GM19455 (cell line): ENCODE results near the gene NFKBIZ.
"Not testable (repeated sequence)": the region's sequence is repeated elsewhere in the genome, so short reads cannot be mapped to it uniquely, and the experiment has no call there.

Experiments used
- ATAC-seq: cut with Tn5 transposase; IDR thresholded peaks from one replicate; pipeline ENCODE4 v1.9.1; 2021; ENCODE audit not compliant: unreplicated experiment

Gene NFKBIZ

DNA sequence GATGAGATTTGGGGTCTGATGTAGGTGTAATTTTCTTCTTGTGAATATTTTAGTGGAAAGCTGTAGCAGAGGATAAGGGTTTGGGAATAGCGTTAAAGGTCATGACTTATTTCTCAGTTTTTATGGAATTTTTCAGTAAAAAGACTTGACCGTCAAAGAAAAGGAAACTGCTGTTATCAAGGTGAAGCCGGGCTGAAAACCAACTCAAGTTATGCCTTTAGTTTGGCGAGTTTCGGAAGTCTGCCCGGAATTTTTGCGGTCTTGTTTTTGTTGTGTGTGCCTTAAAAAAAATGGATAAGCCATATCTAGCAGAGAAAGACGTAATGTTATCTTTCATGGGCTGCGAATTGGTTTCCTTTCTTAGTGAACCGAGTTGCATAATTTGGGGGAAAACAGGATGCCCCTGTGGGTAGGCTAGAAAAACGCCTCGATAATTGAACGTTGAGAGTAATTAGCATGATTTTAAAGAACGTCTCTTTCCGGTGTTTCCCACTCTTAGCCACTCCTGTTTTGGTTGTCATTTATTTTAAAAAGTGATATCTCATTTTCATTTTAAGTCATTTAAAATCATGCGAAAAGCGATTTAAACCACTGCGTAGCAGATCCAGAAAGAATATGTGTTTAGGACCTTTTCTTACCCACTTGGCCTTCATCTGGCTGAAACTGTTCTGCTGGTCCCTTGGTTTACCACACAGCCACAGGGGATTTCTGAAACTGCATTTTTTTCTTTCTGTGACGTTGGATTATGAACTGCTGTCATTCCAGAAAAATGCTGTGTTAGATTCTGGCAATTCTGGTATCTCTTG lies 1.1 kb downstream of the NFKBIZ start:
- ATAC-seq = peak; percentile 16

DNA sequence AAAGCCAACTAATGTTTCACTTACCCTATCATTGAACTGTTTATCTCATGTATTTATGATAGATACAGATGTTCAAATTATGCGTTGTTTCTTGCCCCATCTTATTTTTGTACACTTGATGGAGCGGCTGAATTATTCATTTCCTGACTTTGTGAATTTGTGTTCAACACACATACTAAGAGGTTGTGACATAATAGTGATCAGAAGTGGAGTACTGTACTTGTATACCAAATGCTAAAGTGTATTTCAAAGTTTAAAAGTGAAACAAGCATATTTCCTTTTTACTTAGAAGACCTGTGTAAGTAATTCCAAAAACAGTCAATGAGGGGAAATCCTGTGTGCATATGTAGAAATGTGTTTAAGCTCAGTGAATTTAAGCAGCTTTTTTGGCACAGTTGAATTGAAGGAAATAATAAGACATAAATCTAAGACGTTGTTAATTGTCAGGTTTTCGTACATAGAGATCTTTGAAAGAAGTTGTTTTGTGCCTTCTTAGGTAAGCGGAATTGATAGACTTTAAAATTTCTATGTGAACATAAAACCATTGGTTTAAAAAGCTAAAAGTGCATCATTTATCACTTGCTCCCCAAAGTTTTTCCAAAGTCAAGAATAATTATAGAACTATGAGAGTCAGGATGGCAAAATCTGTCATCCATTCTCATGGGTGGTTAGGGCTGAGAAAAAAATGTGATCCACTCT lies 1.9 kb downstream of the NFKBIZ start:
- ATAC-seq = no peak

DNA sequence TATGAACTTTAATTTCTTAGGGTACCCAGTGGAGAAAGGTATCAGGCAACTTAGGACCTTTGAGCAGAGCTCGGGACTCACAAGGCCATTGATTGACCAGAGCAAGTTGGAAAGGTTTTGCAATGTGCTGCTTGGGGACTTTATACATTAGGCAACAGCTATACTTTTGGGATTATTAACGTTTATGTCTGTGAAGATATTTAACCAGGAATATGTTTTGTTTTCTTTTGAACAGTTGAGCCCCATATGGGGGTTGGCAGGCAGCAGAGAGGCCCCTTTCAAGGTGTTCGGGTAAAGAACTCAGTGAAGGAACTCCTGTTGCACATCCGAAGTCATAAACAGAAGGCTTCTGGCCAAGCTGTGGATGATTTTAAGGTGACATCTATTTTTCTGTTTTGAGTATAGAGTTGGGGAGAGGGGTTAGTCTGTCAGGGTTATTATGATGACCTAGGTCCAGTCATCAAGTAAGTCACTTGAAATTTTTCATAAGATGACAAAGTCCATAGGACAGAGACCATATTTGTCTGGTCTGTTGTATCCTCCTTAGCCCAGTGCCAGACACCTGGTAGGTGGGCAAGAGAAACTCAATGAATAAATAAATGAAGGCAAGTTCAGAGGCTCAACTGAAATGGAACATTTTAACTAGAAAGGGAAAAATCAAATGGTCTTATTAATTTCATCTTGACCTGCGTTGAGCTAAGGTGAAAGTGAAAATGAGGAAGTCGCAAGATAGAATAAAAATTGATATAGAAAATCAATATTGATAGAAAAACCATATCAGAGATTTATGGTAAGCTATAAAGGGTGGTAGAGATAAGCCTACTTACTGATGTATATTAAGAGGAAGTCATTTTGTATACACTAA lies 2.8 kb downstream of the NFKBIZ start:
- no peak for ATAC-seq

DNA sequence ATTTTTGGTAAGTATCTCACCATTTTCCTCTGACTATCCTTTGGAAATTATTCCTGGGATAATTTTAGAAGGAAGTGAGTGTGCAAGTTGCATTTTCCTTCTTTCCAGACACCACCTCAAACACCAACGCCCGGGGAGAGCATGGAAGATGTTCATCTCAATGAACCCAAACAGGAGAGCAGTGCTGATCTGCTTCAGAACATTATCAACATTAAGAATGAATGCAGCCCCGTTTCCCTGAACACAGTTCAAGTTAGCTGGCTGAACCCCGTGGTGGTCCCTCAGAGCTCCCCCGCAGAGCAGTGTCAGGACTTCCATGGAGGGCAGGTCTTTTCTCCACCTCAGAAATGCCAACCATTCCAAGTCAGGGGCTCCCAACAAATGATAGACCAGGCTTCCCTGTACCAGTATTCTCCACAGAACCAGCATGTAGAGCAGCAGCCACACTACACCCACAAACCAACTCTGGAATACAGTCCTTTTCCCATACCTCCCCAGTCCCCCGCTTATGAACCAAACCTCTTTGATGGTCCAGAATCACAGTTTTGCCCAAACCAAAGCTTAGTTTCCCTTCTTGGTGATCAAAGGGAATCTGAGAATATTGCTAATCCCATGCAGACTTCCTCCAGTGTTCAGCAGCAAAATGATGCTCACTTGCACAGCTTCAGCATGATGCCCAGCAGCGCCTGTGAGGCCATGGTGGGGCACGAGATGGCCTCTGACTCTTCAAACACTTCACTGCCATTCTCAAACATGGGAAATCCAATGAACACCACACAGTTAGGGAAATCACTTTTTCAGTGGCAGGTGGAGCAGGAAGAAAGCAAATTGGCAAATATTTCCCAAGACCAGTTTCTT lies 3.9 kb downstream of the NFKBIZ start:
- ATAC-seq = no peak

DNA sequence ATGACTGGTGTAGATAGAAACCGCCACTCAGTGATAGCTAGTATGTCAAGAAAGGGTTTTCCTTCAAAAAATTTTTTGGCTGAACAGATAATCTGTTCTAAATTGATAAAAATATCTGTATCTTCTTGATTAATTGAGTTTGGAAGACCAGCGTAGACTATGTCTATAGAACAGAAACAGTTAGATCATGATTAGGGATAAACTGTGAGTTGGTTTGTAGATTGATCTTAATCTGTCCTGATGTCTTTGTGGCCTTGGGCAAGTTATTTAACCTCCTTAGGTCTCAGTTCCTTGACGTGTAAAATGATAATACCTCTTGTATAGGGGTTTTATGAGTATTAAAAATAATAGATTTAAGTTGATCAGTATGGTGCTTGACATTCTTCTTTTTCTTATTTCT lies 4.7 kb downstream of the NFKBIZ start:
- no peak for ATAC-seq

DNA sequence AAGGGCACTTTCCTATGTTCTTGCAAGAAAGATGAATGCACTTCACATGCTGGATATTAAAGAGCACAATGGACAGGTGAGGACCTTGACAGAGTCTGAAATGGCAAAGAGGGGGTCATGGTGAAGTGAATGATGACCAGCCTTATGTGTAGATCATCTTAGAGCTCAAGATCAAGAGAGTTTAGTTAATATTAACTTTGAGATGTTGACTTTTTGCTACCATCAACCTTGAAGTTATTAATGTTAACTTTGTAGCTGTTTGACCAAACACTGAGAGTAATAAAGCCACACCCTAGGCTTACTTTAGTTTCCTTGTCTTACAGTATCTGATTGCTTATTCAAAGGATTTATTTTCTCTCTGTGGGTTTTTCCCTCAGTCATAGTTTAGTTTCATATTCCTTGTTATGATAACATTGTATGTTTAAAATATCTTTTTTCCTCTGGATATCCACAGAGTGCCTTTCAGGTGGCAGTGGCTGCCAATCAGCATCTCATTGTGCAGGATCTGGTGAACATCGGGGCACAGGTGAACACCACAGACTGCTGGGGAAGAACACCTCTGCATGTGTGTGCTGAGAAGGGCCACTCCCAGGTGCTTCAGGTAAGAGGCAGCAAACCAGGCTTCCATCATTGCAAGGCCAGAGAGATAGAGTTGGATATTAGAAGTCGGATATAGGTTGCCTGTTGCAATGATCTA lies 5.4 kb downstream of the NFKBIZ start:
- no peak for ATAC-seq

DNA sequence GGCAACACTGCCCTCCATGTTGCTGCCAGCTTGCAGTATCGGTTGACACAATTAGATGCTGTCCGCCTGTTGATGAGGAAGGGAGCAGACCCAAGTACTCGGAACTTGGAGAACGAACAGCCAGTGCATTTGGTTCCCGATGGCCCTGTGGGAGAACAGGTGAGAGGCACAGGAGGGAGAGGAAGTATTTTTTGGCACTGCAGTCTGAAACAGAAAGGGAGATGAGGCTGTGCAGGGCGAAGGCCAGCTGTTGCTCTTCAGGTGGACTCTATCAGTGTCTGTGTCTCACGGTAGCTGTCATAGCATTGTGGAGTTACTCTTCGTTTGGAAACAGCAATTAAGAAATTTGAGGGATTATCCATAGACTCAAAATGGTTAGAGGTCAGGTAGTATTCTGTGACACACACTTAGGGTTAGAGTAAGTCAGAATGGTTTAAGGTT lies 8.0 kb downstream of the NFKBIZ start:
- ATAC-seq = no peak

DNA sequence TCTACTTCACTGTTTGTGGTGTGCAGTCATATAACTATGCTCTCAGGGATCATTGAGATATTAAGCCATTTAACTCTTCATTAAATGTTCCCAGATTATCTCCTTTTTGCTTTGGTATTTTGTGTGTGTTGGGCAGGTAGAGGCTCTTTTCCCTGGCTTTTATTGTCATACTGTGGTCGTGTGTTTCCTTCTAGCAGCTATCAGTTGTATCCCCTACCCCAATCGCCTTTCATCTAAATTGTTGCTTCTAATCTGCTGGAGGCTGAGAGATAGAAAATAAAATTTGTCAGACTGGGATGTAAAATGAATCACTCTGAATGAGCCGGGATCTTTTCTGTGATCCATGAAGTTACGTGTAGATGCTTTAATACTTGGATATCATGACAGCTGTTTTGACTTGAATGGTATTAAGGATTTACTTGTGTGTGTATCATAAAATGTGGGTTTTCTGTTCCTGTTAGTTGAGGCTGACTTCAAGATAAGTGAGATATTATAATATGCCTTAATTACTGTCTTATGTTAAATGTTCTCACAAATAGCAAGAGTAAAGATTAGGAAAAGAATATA lies 9.2 kb downstream of the NFKBIZ start:
- ATAC-seq = no peak

DNA sequence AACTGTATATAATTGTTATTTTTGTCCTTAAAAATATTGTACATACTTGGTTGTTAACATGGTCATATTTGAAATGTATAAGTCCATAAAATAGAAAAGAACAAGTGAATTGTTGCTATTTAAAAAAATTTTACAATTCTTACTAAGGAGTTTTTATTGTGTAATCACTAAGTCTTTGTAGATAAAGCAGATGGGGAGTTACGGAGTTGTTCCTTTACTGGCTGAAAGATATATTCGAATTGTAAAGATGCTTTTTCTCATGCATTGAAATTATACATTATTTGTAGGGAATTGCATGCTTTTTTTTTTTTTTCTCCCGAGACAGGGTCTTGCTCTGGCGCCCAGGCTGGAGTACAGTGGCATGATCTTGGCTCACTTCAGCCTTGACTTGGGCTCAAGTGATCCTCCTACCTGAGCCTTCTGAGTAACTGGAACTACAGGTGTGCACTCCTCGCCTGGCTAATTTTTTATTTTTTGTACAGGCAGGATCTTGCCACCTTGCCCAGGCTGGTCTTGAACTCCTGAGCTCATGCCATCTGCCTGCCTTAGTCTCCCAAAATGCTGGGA lies 10.7 kb downstream of the NFKBIZ start:
- ATAC-seq = no peak

DNA sequence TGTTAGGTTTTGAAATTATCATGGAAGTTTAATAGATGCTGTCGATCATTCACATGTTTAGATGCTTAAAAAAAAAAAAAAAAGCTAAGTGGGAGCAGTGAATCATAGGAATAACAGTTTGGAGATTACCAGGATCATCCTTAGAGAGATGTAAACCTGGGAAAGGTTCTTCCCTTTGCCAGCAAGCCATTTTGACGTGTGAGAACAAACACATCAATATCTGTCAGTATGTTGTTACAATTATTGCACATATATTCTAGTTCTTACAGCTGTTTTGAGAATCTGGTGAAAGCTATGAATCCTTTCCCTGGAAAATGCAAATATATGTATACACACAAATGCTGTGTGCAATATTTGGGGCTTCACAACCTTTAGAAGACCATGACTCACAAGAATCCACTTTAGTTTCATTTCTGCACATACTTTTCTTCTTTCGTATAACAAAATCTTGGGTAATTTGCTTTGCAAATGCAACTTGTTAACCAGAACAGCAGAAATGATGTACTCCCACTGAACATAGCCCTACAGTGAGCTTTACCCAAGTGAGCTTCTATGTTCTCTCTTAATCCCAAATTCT lies 12.0 kb downstream of the NFKBIZ start:
- ATAC-seq = no peak

DNA sequence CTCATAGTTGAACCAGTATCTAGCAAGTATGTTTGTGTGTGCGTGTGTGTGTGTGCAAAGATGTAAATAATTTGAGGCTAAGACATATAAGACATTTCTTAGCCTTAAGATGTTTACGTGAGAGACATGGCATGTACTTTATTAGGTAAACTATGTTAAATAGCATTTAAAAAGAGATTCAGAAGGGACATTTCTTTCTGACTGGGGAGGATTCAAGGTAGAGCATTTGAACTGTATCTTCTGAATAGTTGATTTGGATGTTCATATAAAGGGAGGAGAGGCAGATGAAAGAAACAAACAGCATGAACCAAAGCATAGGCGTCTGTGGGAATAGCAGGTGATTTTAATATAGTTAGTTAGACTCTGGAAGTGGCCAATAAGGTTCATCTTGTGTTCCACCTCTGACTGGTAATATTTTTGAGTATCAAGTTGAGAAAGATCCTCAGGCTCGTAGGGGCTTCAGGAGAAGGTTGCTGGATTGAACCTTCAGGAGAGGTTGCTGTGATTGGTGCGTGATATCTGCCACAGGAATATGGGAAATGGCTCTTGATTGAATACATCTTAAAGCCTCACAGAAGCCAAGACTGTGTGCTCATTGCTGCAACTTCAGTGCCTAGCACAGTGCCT lies 12.6 kb downstream of the NFKBIZ start:
- no peak for ATAC-seq

DNA sequence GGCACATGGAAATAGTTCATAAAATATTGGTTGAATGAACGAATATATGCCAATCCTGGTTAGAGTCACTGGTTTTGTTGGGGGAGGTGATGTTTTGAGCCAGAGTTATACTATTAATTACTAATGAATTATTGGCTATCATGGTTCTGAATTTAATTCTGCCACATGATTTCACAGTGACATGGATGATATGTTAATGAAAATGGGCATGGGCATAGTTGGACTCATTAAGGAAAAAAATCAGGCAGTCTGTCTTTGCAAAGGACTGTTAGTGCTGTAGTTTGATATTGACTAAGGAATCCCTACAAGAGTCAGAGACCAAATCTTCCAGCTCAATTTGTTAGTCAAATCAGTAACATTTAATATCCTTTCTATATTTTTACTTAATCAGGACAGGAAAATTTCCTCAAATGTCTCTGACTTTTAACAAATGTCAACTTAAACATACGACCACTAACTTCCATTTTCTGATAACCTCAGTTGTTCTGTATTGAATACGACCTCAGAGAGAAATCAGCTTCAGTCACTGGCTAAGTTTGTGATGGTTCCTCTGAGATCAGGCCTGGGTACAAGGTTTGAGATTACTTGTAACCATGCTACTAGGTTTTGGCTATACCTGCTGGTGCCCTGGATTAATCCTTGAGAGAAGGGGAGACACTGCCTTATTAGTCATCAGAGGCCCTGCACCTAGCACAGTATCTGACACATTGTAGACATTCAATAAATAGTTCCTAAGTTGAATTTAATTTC lies 13.3 kb downstream of the NFKBIZ start:
- no peak for ATAC-seq

DNA sequence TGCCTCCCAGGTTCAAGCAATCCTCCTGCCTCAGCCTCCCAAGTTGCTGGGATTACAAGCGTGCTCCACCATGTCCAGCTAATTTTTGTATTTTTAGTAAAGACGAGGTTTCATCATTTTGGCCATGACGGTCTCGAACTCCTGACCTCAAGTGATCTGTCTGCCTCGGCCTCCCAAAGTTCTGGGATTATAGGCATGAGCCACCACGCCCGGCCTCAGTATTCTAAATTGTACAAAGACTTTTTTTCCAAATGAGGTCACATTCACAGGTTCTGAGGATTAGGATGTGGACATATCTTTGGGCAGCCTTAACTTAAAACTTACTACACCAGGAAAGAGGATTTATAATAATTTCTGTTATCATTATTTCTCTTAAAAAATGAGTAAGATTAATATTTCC lies 15.6 kb downstream of the NFKBIZ start:
- ATAC-seq = not testable (repeated sequence)

DNA sequence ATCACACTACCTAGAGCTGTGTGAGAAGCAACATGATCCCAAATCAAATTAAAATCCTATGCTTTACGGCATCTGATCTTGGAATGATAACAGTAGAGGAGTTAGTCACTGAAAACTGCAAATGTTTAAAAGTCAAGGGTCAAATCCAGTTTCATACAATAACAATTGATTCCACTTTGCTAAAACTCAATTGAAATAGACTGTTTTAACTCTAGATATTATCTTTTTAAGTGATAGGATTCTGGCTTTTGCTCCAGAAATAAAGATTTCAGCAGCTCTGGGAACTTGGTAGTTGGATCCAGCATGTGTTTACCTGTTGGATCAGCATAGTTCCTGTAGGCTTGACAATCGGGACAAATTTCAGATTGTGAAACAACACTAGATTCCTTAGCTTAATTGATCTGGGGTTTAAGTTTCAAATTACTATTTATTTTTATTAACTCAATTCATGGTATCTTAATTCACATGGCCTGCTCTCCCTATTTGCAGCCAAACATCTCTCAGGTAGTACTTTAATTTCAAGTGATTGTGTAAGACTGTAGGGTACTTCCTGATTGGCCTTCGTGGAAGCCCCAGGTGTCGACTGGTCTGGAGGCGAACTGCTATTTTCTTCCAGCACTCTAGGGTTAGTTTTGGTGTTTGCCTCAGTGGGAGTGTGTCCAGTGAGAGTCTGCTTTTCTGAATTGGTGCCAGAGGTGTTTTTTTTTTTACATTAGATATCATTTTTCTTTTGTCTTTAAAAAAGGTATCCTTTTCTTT lies 16.6 kb downstream of the NFKBIZ start:
- no peak for ATAC-seq

DNA sequence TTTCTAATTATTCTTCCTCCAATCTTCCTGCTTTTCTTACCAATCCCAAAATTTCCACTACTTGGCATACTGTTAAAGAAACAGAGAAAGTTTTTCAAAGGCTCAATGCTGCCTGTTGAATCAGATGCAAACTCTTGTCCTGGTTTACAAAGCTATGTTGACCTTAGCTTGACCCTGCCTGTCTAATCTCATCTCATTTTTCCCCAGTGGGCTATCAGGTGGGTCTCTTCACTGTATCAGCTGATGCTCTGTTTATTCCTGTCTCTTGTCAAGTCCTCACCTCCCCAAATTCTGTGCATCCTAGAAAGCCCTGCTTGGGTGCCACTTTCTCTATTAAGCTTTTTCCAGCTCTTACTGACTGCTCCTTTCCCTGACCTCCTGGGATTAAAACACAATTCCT lies 18.2 kb downstream of the NFKBIZ start:
- ATAC-seq = no peak

DNA sequence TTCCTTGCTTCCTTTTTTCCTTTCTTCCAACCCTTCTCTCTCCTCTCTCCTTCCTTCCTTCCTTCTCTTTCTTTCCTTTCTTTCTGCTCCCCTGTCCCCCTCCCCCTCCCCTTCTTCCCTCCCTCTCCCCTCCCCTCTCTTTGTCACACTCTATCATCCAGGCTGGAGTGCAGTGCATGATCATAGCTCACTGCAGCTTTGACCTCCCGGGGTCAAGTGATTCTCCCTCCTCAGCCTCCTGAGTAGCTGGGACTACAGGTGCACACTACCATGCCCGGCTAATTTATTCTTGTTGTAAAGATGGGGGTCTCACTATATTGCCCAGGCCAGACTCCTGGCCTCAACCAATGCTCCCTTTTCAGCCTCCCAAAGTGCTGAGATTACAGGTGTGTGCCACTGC lies 18.7 kb downstream of the NFKBIZ start:
- ATAC-seq = no peak
